Esophagus squamous epithelium (tissue), 4 donors: Measurements from ENCODE around the gene DYNC1I1.

Experiments used
- POLR2A ChIP-seq, 4 donors: fragments of 450-650 bp; IDR thresholded peaks; one replicate each; pipeline ENCODE4 v1.6.1; 2017; ENCODE audit warnings: antibody characterized with exemption in 4 of 4, mild to moderate bottlenecking in 4 of 4, moderate library complexity in 3 of 4
- TF ChIP-seq, protein P1 (sequence below), 6 experiments: fragments of 450-650 bp in 4 of 6; fragments of 200-600 bp in 2 of 6; sonication (generic) in 2 of 6; IDR thresholded peaks; one replicate each; pipeline ENCODE4 v1.5.1; 2016 to 2019; ENCODE audit warnings: antibody characterized with exemption in 6 of 6, mild to moderate bottlenecking in 4 of 6, moderate library complexity in 4 of 6

DNA sequence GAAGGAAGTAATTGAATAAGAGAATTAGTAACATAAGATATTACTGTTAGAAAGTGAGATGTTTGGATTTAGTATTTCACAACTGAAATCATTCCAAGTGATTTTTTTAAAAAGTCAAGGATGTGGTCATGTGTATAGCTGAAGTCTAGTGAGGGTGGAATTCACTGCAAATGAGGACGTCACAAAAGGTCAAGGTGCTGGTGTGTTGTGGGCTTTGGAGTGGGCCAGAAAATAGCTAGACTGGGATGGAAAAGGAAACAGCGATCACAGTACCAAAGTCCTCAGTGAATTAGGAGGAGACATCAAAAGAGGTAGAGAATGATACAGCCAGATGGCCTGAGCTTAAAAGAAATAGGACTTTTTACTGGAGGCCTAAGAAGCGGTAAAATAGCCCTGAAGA is 272.8 kb downstream of the DYNC1I1 start:
- TF ChIP-seq POLR2A (IDR thresholded peaks at IDR 0.05) = no peak
- TF ChIP-seq, protein P1, sequence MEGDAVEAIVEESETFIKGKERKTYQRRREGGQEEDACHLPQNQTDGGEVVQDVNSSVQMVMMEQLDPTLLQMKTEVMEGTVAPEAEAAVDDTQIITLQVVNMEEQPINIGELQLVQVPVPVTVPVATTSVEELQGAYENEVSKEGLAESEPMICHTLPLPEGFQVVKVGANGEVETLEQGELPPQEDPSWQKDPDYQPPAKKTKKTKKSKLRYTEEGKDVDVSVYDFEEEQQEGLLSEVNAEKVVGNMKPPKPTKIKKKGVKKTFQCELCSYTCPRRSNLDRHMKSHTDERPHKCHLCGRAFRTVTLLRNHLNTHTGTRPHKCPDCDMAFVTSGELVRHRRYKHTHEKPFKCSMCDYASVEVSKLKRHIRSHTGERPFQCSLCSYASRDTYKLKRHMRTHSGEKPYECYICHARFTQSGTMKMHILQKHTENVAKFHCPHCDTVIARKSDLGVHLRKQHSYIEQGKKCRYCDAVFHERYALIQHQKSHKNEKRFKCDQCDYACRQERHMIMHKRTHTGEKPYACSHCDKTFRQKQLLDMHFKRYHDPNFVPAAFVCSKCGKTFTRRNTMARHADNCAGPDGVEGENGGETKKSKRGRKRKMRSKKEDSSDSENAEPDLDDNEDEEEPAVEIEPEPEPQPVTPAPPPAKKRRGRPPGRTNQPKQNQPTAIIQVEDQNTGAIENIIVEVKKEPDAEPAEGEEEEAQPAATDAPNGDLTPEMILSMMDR (IDR thresholded peaks at IDR 0.05) = no peak
